HCT116 (cell line): ENCODE data around the gene JADE1. TPM values are rescaled to one million over a fixed set of nuclear protein-coding genes. Genes with fewer than 3 reads are reported as not detected.

Experiments used
- ATAC-seq: fragments of 200-7000 bp; cut with Tn5 transposase; 2 replicates; pipeline ENCODE4 v1.9.1; 2020; ENCODE audit warnings: mild to moderate bottlenecking, moderate library complexity
- BruUV-seq: library from RNA; stranded (reverse); fragments of 400-500 nt; replicated peaks from 2 replicates; lab custom pipeline; 2021; lab: Mats Ljungman, UMichigan
- CTCF ChIA-PET: fragments of 300-600 bp; sonication (Branson Sonifier 250); formaldehyde crosslinking; loops from one replicate; lab custom pipeline; 2021; ENCODE audit warnings: antibody characterized with exemption; lab: Charles Lee
- POLR2A ChIA-PET: fragments of 300-600, 350-600 bp; sonication (Branson Sonifier 250); formaldehyde crosslinking; loops from one replicate; lab custom pipeline; 2021; ENCODE audit warnings: antibody characterized with exemption; lab: Charles Lee
- RAD21 ChIA-PET, 2 experiments: fragments of 300-600 bp; sonication (Branson Sonifier 250); formaldehyde crosslinking; loops; one replicate each; lab custom pipeline; 2023; ENCODE audit warnings: low total read pairs in 2 of 2; ENCODE audit not compliant: uncharacterized antibody in 2 of 2, unreplicated experiment in 2 of 2, low non-redundant PET in 1 of 2; lab: Charles Lee
- DNase-seq: peaks from one replicate; pipeline ENCODE4 v3.0.0-alpha.2; 2010; ENCODE audit warnings: low read depth, low spot score
- H2AFZ ChIP-seq: fragments of 200-600 bp; shearing (Covaris generic), sonication (generic); 2 replicates; pipeline ENCODE4 v1.6.1; 2017; ENCODE audit warnings: low read depth, mixed run types, mixed read lengths, antibody characterized with exemption, low read length; ENCODE audit not compliant: poor library complexity, severe bottlenecking
- H3K27ac ChIP-seq: 2 replicates; pipeline ENCODE4 v1.5.1; 2012; ENCODE audit warnings: low read depth, low read length
- H3K27me3 ChIP-seq: fragments of 200-600 bp; sonication (generic); 2 replicates; pipeline ENCODE4 v1.6.1; 2016; ENCODE audit warnings: mixed run types, low read length, mixed read lengths; ENCODE audit not compliant: insufficient read depth
- H3K36me3 ChIP-seq, 2 experiments: fragments of 200-500 bp in 1 of 2; fragments of 200-600 bp in 1 of 2; sonication (Bioruptor generic) in 1 of 2; sonication (generic) in 1 of 2; 2 replicates each; pipeline versions ENCODE4 v1.5.1 to v1.6.1; 2014 to 2016; ENCODE audit warnings: low read length in 2 of 2, inconsistent platforms in 1 of 2, mixed read lengths in 1 of 2, mixed run types in 1 of 2; ENCODE audit not compliant: insufficient read depth in 2 of 2, control insufficient read depth in 1 of 2
- H3K4me1 ChIP-seq, 2 experiments: fragments of 200-600 bp in 1 of 2; sonication (generic) in 1 of 2; 2 replicates each; pipeline versions ENCODE4 v1.5.1 to v1.6.1; 2012 to 2017; ENCODE audit warnings: low read length in 2 of 2, inconsistent platforms in 1 of 2, mild to moderate bottlenecking in 1 of 2, mixed read lengths in 1 of 2, mixed run types in 1 of 2, moderate library complexity in 1 of 2; ENCODE audit not compliant: insufficient read depth in 2 of 2, control insufficient read depth in 1 of 2
- H3K4me2 ChIP-seq: fragments of 200-600 bp; sonication (generic); 2 replicates; pipeline ENCODE4 v1.6.1; 2017; ENCODE audit warnings: mixed run types, low read length, mixed read lengths
- H3K4me3 ChIP-seq, 2 experiments: fragments of 200-600 bp in 1 of 2; sonication (generic) in 1 of 2; replicated peaks in 1 of 2; 2 replicates each; pipeline ENCODE4 v1.5.1; 2011 to 2016; ENCODE audit warnings: low read length in 2 of 2, control low read depth in 1 of 2, low read depth in 1 of 2, mild to moderate bottlenecking in 1 of 2, mixed read lengths in 1 of 2, mixed run types in 1 of 2
- H3K79me2 ChIP-seq: fragments of 200-600 bp; sonication (generic); 2 replicates; pipeline ENCODE4 v1.6.1; 2017; ENCODE audit warnings: mild to moderate bottlenecking, mixed run types, low read length, moderate library complexity, mixed read lengths; ENCODE audit not compliant: insufficient read depth
- H3K9ac ChIP-seq: fragments of 200-600 bp; sonication (generic); 2 replicates; pipeline ENCODE4 v1.6.1; 2016; ENCODE audit warnings: low read length, mixed read lengths
- H3K9me2 ChIP-seq: fragments of 200-600 bp; sonication (generic), shearing (Covaris generic); 2 replicates; pipeline ENCODE4 v1.6.1; 2017; ENCODE audit warnings: mixed run types, mild to moderate bottlenecking, moderate library complexity; ENCODE audit not compliant: insufficient read depth
- H3K9me3 ChIP-seq, 2 experiments: fragments of 200-500 bp in 1 of 2; fragments of 200-600 bp in 1 of 2; sonication (Bioruptor generic) in 1 of 2; sonication (generic) in 1 of 2; 2 replicates each; pipeline ENCODE4 v1.6.1; 2014 to 2017; ENCODE audit warnings: low read length in 2 of 2, mixed read lengths in 2 of 2, inconsistent platforms in 1 of 2, low read depth in 1 of 2, mild to moderate bottlenecking in 1 of 2, mixed run types in 1 of 2, moderate library complexity in 1 of 2; ENCODE audit not compliant: control insufficient read depth in 1 of 2, insufficient read depth in 1 of 2
- H4K20me1 ChIP-seq: fragments of 200-600 bp; sonication (generic), shearing (Covaris generic); 2 replicates; pipeline ENCODE4 v1.6.1; 2017; ENCODE audit warnings: mixed run types, mild to moderate bottlenecking, moderate library complexity; ENCODE audit not compliant: insufficient read depth
- ATF3 ChIP-seq: IDR thresholded peaks from 2 replicates; pipeline ENCODE4 v1.6.1; 2012
- CBX3 ChIP-seq: IDR thresholded peaks from 2 replicates; pipeline ENCODE4 v1.6.1; 2012; ENCODE audit warnings: low read depth
- CEBPB ChIP-seq: IDR thresholded peaks from 2 replicates; pipeline ENCODE4 v1.6.1; 2012; ENCODE audit warnings: low read depth
- CTCF ChIP-seq, 3 experiments: fragments of 200-600 bp in 1 of 3; sonication (generic) in 1 of 3; IDR thresholded peaks in 2 of 3; conservative IDR thresholded peaks in 1 of 3; 2 replicates each; pipeline ENCODE4 v1.5.1; 2012 to 2017; ENCODE audit warnings: low read depth in 2 of 3, low read length in 2 of 3, antibody characterized with exemption in 1 of 3, borderline replicate concordance in 1 of 3, control low read depth in 1 of 3, mild to moderate bottlenecking in 1 of 3, mixed read lengths in 1 of 3, mixed run types in 1 of 3, moderate library complexity in 1 of 3; ENCODE audit not compliant: insufficient read depth in 1 of 3
- EGR1 ChIP-seq: IDR thresholded peaks from 2 replicates; pipeline ENCODE4 v1.6.1; 2012; ENCODE audit warnings: low read depth
- ELF1 ChIP-seq: IDR thresholded peaks from 2 replicates; pipeline ENCODE4 v1.6.1; 2012; ENCODE audit warnings: low read depth, borderline replicate concordance
- EZH2 ChIP-seq: fragments of 200-600 bp; sonication (generic); IDR thresholded peaks from 2 replicates; pipeline ENCODE4 v1.6.1; 2017; ENCODE audit warnings: antibody characterized with exemption, mixed run types
- EZH2phosphoT487 ChIP-seq: fragments of 200-600 bp; IDR thresholded peaks from 2 replicates; pipeline ENCODE4 v1.6.1; 2018; ENCODE audit warnings: antibody characterized with exemption, borderline replicate concordance
- FOSL1 ChIP-seq: IDR thresholded peaks from 2 replicates; pipeline ENCODE4 v1.6.1; 2012; ENCODE audit warnings: low read depth
- MAX ChIP-seq: IDR thresholded peaks from 2 replicates; pipeline ENCODE4 v1.6.1; 2012
- POLR2A ChIP-seq: IDR thresholded peaks from 2 replicates; pipeline ENCODE4 v1.7.0; 2011; ENCODE audit warnings: borderline replicate concordance; ENCODE audit not compliant: insufficient read depth, insufficient read length; ENCODE audit errors: extremely low read depth
- POLR2AphosphoS5 ChIP-seq: IDR thresholded peaks from 2 replicates; pipeline ENCODE4 v1.6.1; 2011; ENCODE audit warnings: mild to moderate bottlenecking, low read depth, low read length, moderate library complexity
- RAD21 ChIP-seq: IDR thresholded peaks from 2 replicates; pipeline ENCODE4 v1.6.1; 2012; ENCODE audit warnings: low read depth, mild to moderate bottlenecking
- SP1 ChIP-seq: IDR thresholded peaks from 2 replicates; pipeline ENCODE4 v1.6.1; 2012; ENCODE audit warnings: low read depth
- TCF7L2 ChIP-seq: IDR thresholded peaks from 2 replicates; pipeline ENCODE4 v1.7.0; 2011; ENCODE audit warnings: borderline replicate concordance, inconsistent platforms; ENCODE audit not compliant: insufficient read depth, insufficient read length; ENCODE audit errors: extremely low read depth
- YY1 ChIP-seq: IDR thresholded peaks from 2 replicates; pipeline ENCODE4 v1.6.1; 2011; ENCODE audit warnings: low read length, low read depth, moderate library complexity, mild to moderate bottlenecking; ENCODE audit not compliant: insufficient replicate concordance; ENCODE audit errors: extremely low read depth
- ZBTB33 ChIP-seq: IDR thresholded peaks from 2 replicates; pipeline ENCODE4 v1.6.1; 2011; ENCODE audit warnings: mild to moderate bottlenecking, low read length, moderate library complexity; ENCODE audit not compliant: insufficient replicate concordance; ENCODE audit errors: extremely low read depth
- ZFX ChIP-seq: fragments of 450-650 bp; IDR thresholded peaks from 2 replicates; pipeline ENCODE4 v1.6.1; 2017
- ZNF274 ChIP-seq: fragments of 200-500 bp; sonication (Bioruptor generic); IDR thresholded peaks from 2 replicates; pipeline ENCODE4 v1.6.1; 2014; ENCODE audit warnings: mild to moderate bottlenecking, low read depth, low read length, inconsistent platforms
- intact Hi-C: fragments of 100-400 bp; cut with micrococcal nuclease; formaldehyde crosslinking; loops from 2 replicates; pipeline ENCODE4 v1.10.0; 2022
- total RNA-seq: library from RNA; stranded (reverse); gene quantifications from one replicate; pipeline ENCODE4 v1.2.1, GENCODE V29; 2021; ENCODE audit not compliant: unreplicated experiment

Gene JADE1
- total RNA-seq, 1 experiment from 2014 or later: 26.5 TPM

GRCh38 chr4:128770807-128771206, 38.7 kb upstream of the JADE1 start:
- Histone ChIP-seq H3K9me2 (no peaks in the 10 kb centered on the region), H3K4me2 (no peak overlapping the region), H3K27me3 (no peaks in the 10 kb centered on the region), H3K4me1 (no peaks in the 10 kb centered on the region), H2AFZ (no peak overlapping the region), H3K9ac (no peak overlapping the region), H3K27ac (no peak overlapping the region), H3K9me3 (no peaks in the 10 kb centered on the region), H3K4me3 (no peak overlapping the region), H4K20me1 (no peaks in the 10 kb centered on the region), H3K79me2 (no peaks in the 10 kb centered on the region), H3K36me3 (no peaks in the 10 kb centered on the region)
- ChIA-PET RAD21 (no interaction called here), POLR2A (no interaction called here)
- ATAC-seq: no peak
- intact Hi-C loops: no loop called here
- DNase-seq: no peak
- TF ChIP-seq EZH2phosphoT487 (no peak), MAX (no peak), SP1 (no peak), YY1 (no peak), TCF7L2 (no peak), EZH2 (no peak), CTCF (IDR thresholded peaks at IDR 0.05 in 2 of 3, conservative IDR thresholded peaks at IDR 0.05 in 1 of 3; ENCODE audit: borderline replicate concordance in 1 of 3, insufficient read depth in 1 of 3, low read depth in 2 of 3, low read length in 2 of 3) (no peak), ELF1 (no peak), ZBTB33 (no peak), CEBPB (no peak), ATF3 (no peak), POLR2AphosphoS5 (no peak), FOSL1 (no peak), EGR1 (no peak), CBX3 (no peak), ZFX (no peak), ZNF274 (no peak), RAD21 (no peak), POLR2A (no peak)
- TF ChIP-seq, all 23 proteins: peak for 0
- CTCF ChIA-PET: no interaction called here
- no TSS peak for BruUV-seq
